Measurements from ENCODE around the gene C6orf89.

DNA sequence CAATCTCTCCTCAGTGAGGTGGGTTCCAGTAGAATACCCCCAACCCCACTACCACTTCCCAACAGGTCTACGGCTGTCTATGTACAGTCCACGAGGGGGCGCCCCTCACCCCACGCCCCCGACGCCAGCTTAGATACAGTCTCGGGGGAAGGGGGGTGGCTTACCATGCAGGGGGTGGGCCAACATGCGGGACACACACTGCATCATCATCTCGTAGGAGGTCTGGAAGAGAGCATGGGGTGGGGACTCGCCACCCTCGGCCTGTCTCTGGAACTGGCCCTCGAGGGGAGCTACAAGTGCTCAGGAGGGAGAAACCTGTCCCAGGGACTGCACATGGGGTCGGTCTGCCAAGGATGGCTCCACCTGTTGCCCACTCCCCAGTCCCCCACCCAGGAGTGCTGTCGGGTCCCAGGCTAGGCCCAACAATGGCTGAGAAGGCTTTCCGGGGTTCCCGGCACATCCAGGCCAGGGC lies 91.8 kb downstream of the C6orf89 start:
- TF ChIP-seq CTCF (IDR thresholded peaks at IDR 0.05; ENCODE audit: insufficient read depth, low read length) (peak; percentile 28), GABPA (IDR thresholded peaks at IDR 0.05; ENCODE audit: low read depth) (no peak)
- TF ChIP-seq, protein P1, sequence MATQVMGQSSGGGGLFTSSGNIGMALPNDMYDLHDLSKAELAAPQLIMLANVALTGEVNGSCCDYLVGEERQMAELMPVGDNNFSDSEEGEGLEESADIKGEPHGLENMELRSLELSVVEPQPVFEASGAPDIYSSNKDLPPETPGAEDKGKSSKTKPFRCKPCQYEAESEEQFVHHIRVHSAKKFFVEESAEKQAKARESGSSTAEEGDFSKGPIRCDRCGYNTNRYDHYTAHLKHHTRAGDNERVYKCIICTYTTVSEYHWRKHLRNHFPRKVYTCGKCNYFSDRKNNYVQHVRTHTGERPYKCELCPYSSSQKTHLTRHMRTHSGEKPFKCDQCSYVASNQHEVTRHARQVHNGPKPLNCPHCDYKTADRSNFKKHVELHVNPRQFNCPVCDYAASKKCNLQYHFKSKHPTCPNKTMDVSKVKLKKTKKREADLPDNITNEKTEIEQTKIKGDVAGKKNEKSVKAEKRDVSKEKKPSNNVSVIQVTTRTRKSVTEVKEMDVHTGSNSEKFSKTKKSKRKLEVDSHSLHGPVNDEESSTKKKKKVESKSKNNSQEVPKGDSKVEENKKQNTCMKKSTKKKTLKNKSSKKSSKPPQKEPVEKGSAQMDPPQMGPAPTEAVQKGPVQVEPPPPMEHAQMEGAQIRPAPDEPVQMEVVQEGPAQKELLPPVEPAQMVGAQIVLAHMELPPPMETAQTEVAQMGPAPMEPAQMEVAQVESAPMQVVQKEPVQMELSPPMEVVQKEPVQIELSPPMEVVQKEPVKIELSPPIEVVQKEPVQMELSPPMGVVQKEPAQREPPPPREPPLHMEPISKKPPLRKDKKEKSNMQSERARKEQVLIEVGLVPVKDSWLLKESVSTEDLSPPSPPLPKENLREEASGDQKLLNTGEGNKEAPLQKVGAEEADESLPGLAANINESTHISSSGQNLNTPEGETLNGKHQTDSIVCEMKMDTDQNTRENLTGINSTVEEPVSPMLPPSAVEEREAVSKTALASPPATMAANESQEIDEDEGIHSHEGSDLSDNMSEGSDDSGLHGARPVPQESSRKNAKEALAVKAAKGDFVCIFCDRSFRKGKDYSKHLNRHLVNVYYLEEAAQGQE (IDR thresholded peaks at IDR 0.05; ENCODE audit: insufficient replicate concordance, low read depth): no peak

Measured in HL-60 (cell line).